HepG2 (cell line): ENCODE data around the gene SNRNP25. TPM values are rescaled to one million over a fixed set of nuclear protein-coding genes. Genes with fewer than 3 reads are reported as not detected.

ENCODE experiments used
- DPF2 ChIP-seq: sonication (generic); formaldehyde crosslinking; IDR thresholded peaks from 2 replicates; pipeline ENCODE4 v1.4.0; 2020; ENCODE audit warnings: mild to moderate bottlenecking, low read depth, missing genetic modification reagents, borderline replicate concordance
- FOXP1 ChIP-seq, 2 experiments: fragments of 450-650 bp in 1 of 2; IDR thresholded peaks; 2 replicates each; pipeline ENCODE4 v1.6.1; 2017 to 2018; ENCODE audit warnings: antibody characterized with exemption in 1 of 2
- HMG20A ChIP-seq: IDR thresholded peaks from 2 replicates; pipeline ENCODE4 v1.6.1; 2016; ENCODE audit warnings: borderline replicate concordance
- KIAA2018 ChIP-seq: sonication (generic); formaldehyde crosslinking; IDR thresholded peaks from 2 replicates; pipeline ENCODE4 v1.5.0; 2020; ENCODE audit warnings: mild to moderate bottlenecking, missing genetic modification reagents, borderline replicate concordance
- ZNF142 ChIP-seq: sonication (generic); formaldehyde crosslinking; IDR thresholded peaks from 2 replicates; pipeline ENCODE4 v1.4.0; 2020; ENCODE audit warnings: missing genetic modification reagents
- ZNF274 ChIP-seq: sonication (generic); formaldehyde crosslinking; IDR thresholded peaks from 2 replicates; pipeline ENCODE4 v1.5.1; 2020; ENCODE audit warnings: mild to moderate bottlenecking, missing genetic modification reagents
- ZNF652 ChIP-seq: IDR thresholded peaks from 2 replicates; pipeline ENCODE4 v1.6.1; 2016; ENCODE audit warnings: low read depth, borderline replicate concordance
- ZSCAN25 ChIP-seq: sonication (generic); formaldehyde crosslinking; IDR thresholded peaks from 2 replicates; pipeline ENCODE4 v1.8.0; 2022; ENCODE audit warnings: mild to moderate bottlenecking, missing genetic modification reagents
- polyA plus RNA-seq, 8 experiments: library from polyadenylated mRNA; depleted of rRNA in 3 of 8; stranded (reverse) in 7 of 8; unstranded in 1 of 8; fragments of >200 nt; fragmentation: Illumina TruSeq in 4 of 8; extraction: Trizol in 4 of 8; gene quantifications; 2 replicates each; pipeline versions ENCODE4 v1.2.1 to v1.2.3, GENCODE V29; 2011 to 2016; ENCODE audit warnings: low read depth in 4 of 8, missing spikeins in 1 of 8, mixed read lengths in 1 of 8; ENCODE audit not compliant: insufficient read depth in 1 of 8
- total RNA-seq, 5 experiments: library from RNA; depleted of rRNA; stranded (reverse); fragments of >200 nt; fragmentation: Illumina TruSeq; extraction: Trizol; gene quantifications; 2 replicates each; pipeline ENCODE4 v1.2.3, GENCODE V29; 2016; ENCODE audit warnings: low read depth in 1 of 5
- TF ChIP-seq, protein P1 (sequence below): sonication (generic); formaldehyde crosslinking; conservative IDR thresholded peaks from 2 replicates; pipeline ENCODE4 v1.8.0; 2022; ENCODE audit warnings: low read depth, missing genetic modification reagents

Gene SNRNP25
- total and polyA plus RNA-seq, 2 of the 13 experiments (the other 11 are each of a cell fraction or from before 2014, with no cell fraction given), result 34.1 to 97.4 TPM

DNA sequence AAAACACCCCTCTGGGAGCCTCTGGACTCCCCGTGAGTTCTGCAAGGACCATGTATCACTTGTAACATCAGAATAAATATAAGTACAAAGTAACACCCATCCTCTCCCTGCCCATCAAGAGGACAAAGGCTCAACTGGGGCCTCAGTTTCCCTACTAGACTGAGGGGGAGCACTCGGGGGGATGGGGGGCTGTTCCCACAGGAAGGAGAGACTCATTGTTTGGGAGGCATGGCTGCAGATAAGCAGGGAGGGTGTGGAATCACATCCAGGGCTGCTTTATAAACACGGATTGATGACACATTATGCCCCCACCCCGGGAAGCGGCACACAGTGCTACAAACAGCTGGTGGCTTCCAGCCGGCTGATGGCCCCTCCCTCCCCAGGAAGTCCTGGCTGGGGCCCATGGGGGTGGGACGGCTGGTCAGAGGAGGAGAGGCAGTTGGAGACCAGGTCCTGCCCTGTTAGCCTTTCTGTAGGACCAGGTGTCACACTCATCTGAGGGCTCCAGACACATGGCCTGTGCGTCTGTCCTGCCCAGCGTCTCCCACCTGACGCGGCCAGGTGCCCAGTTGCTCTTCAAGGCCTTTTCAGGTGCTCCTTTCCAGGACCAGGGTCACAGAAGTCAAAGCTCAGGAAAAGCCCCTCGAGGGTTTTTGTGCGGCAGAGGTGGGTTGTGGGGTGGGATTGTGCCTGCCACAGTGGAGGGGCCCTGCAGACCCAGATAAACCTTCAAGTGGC is 23.1 kb downstream of the SNRNP25 start (continued):
- TF ChIP-seq ZNF142, result no peak
- TF ChIP-seq ZNF652 (CRISPR knock-in tag), result no peak
- 0 out of 2 replicates have a peak, but pooled peaks have one; percentile 9 for TF ChIP-seq KIAA2018
- TF ChIP-seq DPF2 (CRISPR knock-in tag), result no peak
- TF ChIP-seq, protein P1, sequence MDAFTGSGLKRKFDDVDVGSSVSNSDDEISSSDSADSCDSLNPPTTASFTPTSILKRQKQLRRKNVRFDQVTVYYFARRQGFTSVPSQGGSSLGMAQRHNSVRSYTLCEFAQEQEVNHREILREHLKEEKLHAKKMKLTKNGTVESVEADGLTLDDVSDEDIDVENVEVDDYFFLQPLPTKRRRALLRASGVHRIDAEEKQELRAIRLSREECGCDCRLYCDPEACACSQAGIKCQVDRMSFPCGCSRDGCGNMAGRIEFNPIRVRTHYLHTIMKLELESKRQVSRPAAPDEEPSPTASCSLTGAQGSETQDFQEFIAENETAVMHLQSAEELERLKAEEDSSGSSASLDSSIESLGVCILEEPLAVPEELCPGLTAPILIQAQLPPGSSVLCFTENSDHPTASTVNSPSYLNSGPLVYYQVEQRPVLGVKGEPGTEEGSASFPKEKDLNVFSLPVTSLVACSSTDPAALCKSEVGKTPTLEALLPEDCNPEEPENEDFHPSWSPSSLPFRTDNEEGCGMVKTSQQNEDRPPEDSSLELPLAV (CRISPR knock-in tag), result no peak
- TF ChIP-seq FOXP1 (IDR thresholded peaks at IDR 0.05), result no peak
- TF ChIP-seq FOXP1 (CRISPR knock-in tag; IDR thresholded peaks at IDR 0.05), result no peak
- TF ChIP-seq HMG20A (CRISPR knock-in tag), result no peak
- peak; percentile 51 for TF ChIP-seq ZNF274 (CRISPR knock-in tag)
- no peak for TF ChIP-seq ZSCAN25 (CRISPR knock-in tag)
